Nephron (organoid): ENCODE measurements around the gene RBM48.

Experiments used
- H3K27ac Mint-ChIP-seq, 3 experiments: 2 replicates each; pipeline ENCODE4 v1.8.0; 2020; ENCODE audit warnings: mixed read lengths in 3 of 3, mild to moderate bottlenecking in 2 of 3, moderate library complexity in 1 of 3
- H3K27me3 Mint-ChIP-seq: 2 replicates; pipeline ENCODE4 v1.8.0; 2021; ENCODE audit warnings: low read depth, mild to moderate bottlenecking, moderate library complexity, mixed read lengths
- H3K36me3 Mint-ChIP-seq: 2 replicates; pipeline ENCODE4 v1.8.0; 2020; ENCODE audit warnings: low read depth, mixed read lengths
- H3K4me1 Mint-ChIP-seq: 2 replicates; pipeline ENCODE4 v1.8.0; 2020; ENCODE audit warnings: mixed read lengths
- H3K4me3 Mint-ChIP-seq, 3 experiments: 2 replicates each; pipeline ENCODE4 v1.8.0; 2020; ENCODE audit warnings: mild to moderate bottlenecking in 3 of 3, mixed read lengths in 3 of 3, moderate library complexity in 2 of 3
- H3K9me3 Mint-ChIP-seq: 2 replicates; pipeline ENCODE4 v1.8.0; 2020; ENCODE audit warnings: mixed read lengths
- CTCF ChIP-seq, 3 experiments: fragments of 200-600 bp; sonication (generic); IDR thresholded peaks; one replicate each; pipeline ENCODE4 v1.5.0; 2021; ENCODE audit warnings: antibody characterized with exemption in 3 of 3; ENCODE audit not compliant: unreplicated experiment in 3 of 3

The RBM48 gene

GRCh38 chr7:92550194-92550593 is 21.6 kb downstream of the RBM48 start:
- Mint-ChIP-seq H3K27me3 (no peaks in the 10 kb centered on the region), H3K36me3 (no peaks in the 10 kb centered on the region), H3K4me3 (no peak overlapping the region), H3K4me1 (no peaks in the 10 kb centered on the region), H3K9me3 (no peaks in the 10 kb centered on the region), H3K27ac (no peak overlapping the region)
- TF ChIP-seq CTCF (IDR thresholded peaks at IDR 0.05; ENCODE audit: unreplicated experiment in 3 of 3), result no peak

GRCh38 chr7:92557249-92557648 is 28.7 kb downstream of the RBM48 start:
- no peaks in the 10 kb centered on the region for H3K27me3 Mint-ChIP-seq
- H3K36me3 Mint-ChIP-seq, result peaks cover 8% of the 10 kb centered on the region
- no peak for TF ChIP-seq CTCF (IDR thresholded peaks at IDR 0.05; ENCODE audit: unreplicated experiment in 3 of 3)
- no peak overlapping the region for H3K27ac Mint-ChIP-seq
- H3K4me3 Mint-ChIP-seq, result no peak overlapping the region
- H3K9me3 Mint-ChIP-seq, result no peaks in the 10 kb centered on the region
- no peaks in the 10 kb centered on the region for H3K4me1 Mint-ChIP-seq

- H3K4me1 Mint-ChIP-seq, result no peaks in the 10 kb centered on the region
- no peak for TF ChIP-seq CTCF (IDR thresholded peaks at IDR 0.05; ENCODE audit: unreplicated experiment in 3 of 3)
- peaks cover 11% of the 10 kb centered on the region for H3K36me3 Mint-ChIP-seq
- H3K27me3 Mint-ChIP-seq, result no peaks in the 10 kb centered on the region
- no peak overlapping the region for H3K27ac Mint-ChIP-seq
- H3K9me3 Mint-ChIP-seq, result no peaks in the 10 kb centered on the region
- H3K4me3 Mint-ChIP-seq, result no peak overlapping the region
These were observed 29.3 kb downstream of the RBM48 start for GRCh38 chr7:92557808-92558362.

GRCh38 chr7:92560602-92561001 is 32.0 kb downstream of the RBM48 start:
- Mint-ChIP-seq H3K4me3 (no peak overlapping the region), H3K4me1 (no peaks in the 10 kb centered on the region), H3K9me3 (no peaks in the 10 kb centered on the region), H3K27me3 (no peaks in the 10 kb centered on the region), H3K36me3 (peaks cover 28% of the 10 kb centered on the region), H3K27ac (no peak overlapping the region)
- TF ChIP-seq CTCF (IDR thresholded peaks at IDR 0.05; ENCODE audit: unreplicated experiment in 3 of 3), result no peak

GRCh38 chr7:92563345-92563744 is 34.8 kb downstream of the RBM48 start:
- H3K9me3 Mint-ChIP-seq, result no peaks in the 10 kb centered on the region
- peaks cover 39% of the 10 kb centered on the region for H3K36me3 Mint-ChIP-seq
- no peak overlapping the region for H3K4me3 Mint-ChIP-seq

More at GRCh38 chr7:92563345-92563744, 34.8 kb downstream of the RBM48 start:
- no peak for TF ChIP-seq CTCF (IDR thresholded peaks at IDR 0.05; ENCODE audit: unreplicated experiment in 3 of 3)
- Mint-ChIP-seq H3K4me1 (no peaks in the 10 kb centered on the region), H3K27ac (no peak overlapping the region), H3K27me3 (no peaks in the 10 kb centered on the region)
